Panc1 (cell line): ENCODE data around the gene PINLYP.

ENCODE experiments used
- POLR2AphosphoS5 ChIP-seq: IDR thresholded peaks from 2 replicates; pipeline ENCODE4 v1.6.1; 2012; ENCODE audit warnings: mild to moderate bottlenecking, low read depth, low read length, moderate library complexity
- SIN3A ChIP-seq: IDR thresholded peaks from 2 replicates; pipeline ENCODE4 v1.6.1; 2012; ENCODE audit warnings: low read depth, mild to moderate bottlenecking, low read length, moderate library complexity, borderline replicate concordance; ENCODE audit not compliant: insufficient read depth
- TCF7L2 ChIP-seq: IDR thresholded peaks from 2 replicates; pipeline ENCODE4 v1.6.1; 2011; ENCODE audit warnings: mild to moderate bottlenecking, low read depth, low read length, inconsistent platforms
- TF ChIP-seq, protein P1 (sequence below): fragments of 450-650 bp; IDR thresholded peaks from 2 replicates; pipeline ENCODE4 v1.5.1; 2017; ENCODE audit warnings: mild to moderate bottlenecking
- TF ChIP-seq, protein P2 (sequence below), 2 experiments: IDR thresholded peaks; 2 replicates each; pipeline ENCODE4 v1.6.1; 2011 to 2012; ENCODE audit warnings: low read depth in 2 of 2, control low read depth in 1 of 2, low read length in 1 of 2, mild to moderate bottlenecking in 1 of 2, moderate library complexity in 1 of 2; ENCODE audit not compliant: insufficient read depth in 1 of 2

- TF ChIP-seq, protein P1, sequence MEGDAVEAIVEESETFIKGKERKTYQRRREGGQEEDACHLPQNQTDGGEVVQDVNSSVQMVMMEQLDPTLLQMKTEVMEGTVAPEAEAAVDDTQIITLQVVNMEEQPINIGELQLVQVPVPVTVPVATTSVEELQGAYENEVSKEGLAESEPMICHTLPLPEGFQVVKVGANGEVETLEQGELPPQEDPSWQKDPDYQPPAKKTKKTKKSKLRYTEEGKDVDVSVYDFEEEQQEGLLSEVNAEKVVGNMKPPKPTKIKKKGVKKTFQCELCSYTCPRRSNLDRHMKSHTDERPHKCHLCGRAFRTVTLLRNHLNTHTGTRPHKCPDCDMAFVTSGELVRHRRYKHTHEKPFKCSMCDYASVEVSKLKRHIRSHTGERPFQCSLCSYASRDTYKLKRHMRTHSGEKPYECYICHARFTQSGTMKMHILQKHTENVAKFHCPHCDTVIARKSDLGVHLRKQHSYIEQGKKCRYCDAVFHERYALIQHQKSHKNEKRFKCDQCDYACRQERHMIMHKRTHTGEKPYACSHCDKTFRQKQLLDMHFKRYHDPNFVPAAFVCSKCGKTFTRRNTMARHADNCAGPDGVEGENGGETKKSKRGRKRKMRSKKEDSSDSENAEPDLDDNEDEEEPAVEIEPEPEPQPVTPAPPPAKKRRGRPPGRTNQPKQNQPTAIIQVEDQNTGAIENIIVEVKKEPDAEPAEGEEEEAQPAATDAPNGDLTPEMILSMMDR = no peak
- TF ChIP-seq, protein P2, sequence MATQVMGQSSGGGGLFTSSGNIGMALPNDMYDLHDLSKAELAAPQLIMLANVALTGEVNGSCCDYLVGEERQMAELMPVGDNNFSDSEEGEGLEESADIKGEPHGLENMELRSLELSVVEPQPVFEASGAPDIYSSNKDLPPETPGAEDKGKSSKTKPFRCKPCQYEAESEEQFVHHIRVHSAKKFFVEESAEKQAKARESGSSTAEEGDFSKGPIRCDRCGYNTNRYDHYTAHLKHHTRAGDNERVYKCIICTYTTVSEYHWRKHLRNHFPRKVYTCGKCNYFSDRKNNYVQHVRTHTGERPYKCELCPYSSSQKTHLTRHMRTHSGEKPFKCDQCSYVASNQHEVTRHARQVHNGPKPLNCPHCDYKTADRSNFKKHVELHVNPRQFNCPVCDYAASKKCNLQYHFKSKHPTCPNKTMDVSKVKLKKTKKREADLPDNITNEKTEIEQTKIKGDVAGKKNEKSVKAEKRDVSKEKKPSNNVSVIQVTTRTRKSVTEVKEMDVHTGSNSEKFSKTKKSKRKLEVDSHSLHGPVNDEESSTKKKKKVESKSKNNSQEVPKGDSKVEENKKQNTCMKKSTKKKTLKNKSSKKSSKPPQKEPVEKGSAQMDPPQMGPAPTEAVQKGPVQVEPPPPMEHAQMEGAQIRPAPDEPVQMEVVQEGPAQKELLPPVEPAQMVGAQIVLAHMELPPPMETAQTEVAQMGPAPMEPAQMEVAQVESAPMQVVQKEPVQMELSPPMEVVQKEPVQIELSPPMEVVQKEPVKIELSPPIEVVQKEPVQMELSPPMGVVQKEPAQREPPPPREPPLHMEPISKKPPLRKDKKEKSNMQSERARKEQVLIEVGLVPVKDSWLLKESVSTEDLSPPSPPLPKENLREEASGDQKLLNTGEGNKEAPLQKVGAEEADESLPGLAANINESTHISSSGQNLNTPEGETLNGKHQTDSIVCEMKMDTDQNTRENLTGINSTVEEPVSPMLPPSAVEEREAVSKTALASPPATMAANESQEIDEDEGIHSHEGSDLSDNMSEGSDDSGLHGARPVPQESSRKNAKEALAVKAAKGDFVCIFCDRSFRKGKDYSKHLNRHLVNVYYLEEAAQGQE (IDR thresholded peaks at IDR 0.05; ENCODE audit: insufficient read depth in 1 of 2, low read depth in 2 of 2, low read length in 1 of 2) = no peak
- TF ChIP-seq SIN3A (no peak), POLR2AphosphoS5 (no peak), TCF7L2 (no peak)
These were observed 6.9 kb downstream of the PINLYP start for GRCh38 chr19:43582495-43582894.
